OCI-LY7 (cell line): ENCODE data around the gene MEST. TPM values are rescaled to one million over a fixed set of nuclear protein-coding genes. Genes with fewer than 3 reads are reported as not detected.

Experiments used
- BruUV-seq: library from RNA; stranded (reverse); fragments of 400-500 nt; replicated peaks from 2 replicates; lab custom pipeline; 2021; lab: Mats Ljungman, UMichigan
- CTCF ChIA-PET: fragments of 300-600 bp; sonication (Branson Sonifier 250); formaldehyde crosslinking; loops from one replicate; lab custom pipeline; 2022; ENCODE audit warnings: antibody characterized with exemption; ENCODE audit not compliant: unreplicated experiment; lab: Charles Lee
- POLR2A ChIA-PET: fragments of 300-600 bp; sonication (Branson Sonifier 250); formaldehyde crosslinking; loops from one replicate; lab custom pipeline; 2022; ENCODE audit warnings: antibody characterized with exemption; lab: Charles Lee
- DNase-seq: peaks from one replicate; pipeline ENCODE4 v3.0.0-alpha.2; 2015; ENCODE audit warnings: low spot score
- H2AFZ ChIP-seq: fragments of 200-600 bp; sonication (generic), shearing (Covaris generic); 2 replicates; pipeline ENCODE4 v1.6.1; 2014; ENCODE audit warnings: mild to moderate bottlenecking, antibody characterized with exemption, low read length, moderate library complexity
- H3K27ac ChIP-seq: fragments of 200-600 bp; sonication (generic); 2 replicates; pipeline ENCODE4 v1.5.1; 2014; ENCODE audit warnings: mixed run types, low read depth, mild to moderate bottlenecking, moderate library complexity, low read length, inconsistent platforms; ENCODE audit not compliant: poor library complexity, severe bottlenecking
- H3K36me3 ChIP-seq: fragments of 200-600 bp; sonication (generic); 2 replicates; pipeline ENCODE4 v1.6.1; 2014; ENCODE audit warnings: mild to moderate bottlenecking, antibody characterized with exemption, low read length, moderate library complexity, mixed read lengths; ENCODE audit not compliant: insufficient read depth
- H3K4me1 ChIP-seq: fragments of 200-600 bp; sonication (generic); 2 replicates; pipeline ENCODE4 v1.5.1; 2014; ENCODE audit warnings: mild to moderate bottlenecking, low read length; ENCODE audit not compliant: insufficient read depth, poor library complexity, severe bottlenecking
- H3K4me2 ChIP-seq: fragments of 200-600 bp; sonication (generic); 2 replicates; pipeline ENCODE4 v1.6.1; 2014; ENCODE audit warnings: mild to moderate bottlenecking, low read length
- H3K4me3 ChIP-seq: fragments of 200-600 bp; sonication (generic); 2 replicates; pipeline ENCODE4 v1.5.1; 2014; ENCODE audit warnings: mild to moderate bottlenecking, low read depth, low read length; ENCODE audit not compliant: poor library complexity, severe bottlenecking
- H3K79me2 ChIP-seq: fragments of 200-600 bp; sonication (generic); 2 replicates; pipeline ENCODE4 v1.6.1; 2016; ENCODE audit warnings: low read depth, mild to moderate bottlenecking, low read length, moderate library complexity, mixed read lengths; ENCODE audit not compliant: insufficient read depth
- H3K9me2 ChIP-seq: fragments of 200-600 bp; sonication (generic); 2 replicates; pipeline ENCODE4 v1.6.1; 2016; ENCODE audit warnings: mild to moderate bottlenecking, low read length, mixed read lengths; ENCODE audit not compliant: insufficient read depth
- H3K9me3 ChIP-seq: fragments of 200-600 bp; sonication (generic); 2 replicates; pipeline ENCODE4 v1.6.1; 2014; ENCODE audit warnings: mild to moderate bottlenecking, mixed run types, low read length, mixed read lengths
- H4K20me1 ChIP-seq: fragments of 200-600 bp; sonication (generic); 2 replicates; pipeline ENCODE4 v1.6.1; 2014; ENCODE audit warnings: mild to moderate bottlenecking, antibody characterized with exemption, low read length, moderate library complexity, mixed read lengths; ENCODE audit not compliant: insufficient read depth
- CTCF ChIP-seq: fragments of 200-600 bp; sonication (generic); conservative IDR thresholded peaks from 2 replicates; pipeline ENCODE4 v1.5.1; 2014; ENCODE audit warnings: mild to moderate bottlenecking, antibody characterized with exemption, low read length, moderate library complexity, mixed read lengths
- EZH2phosphoT487 ChIP-seq: fragments of 200-600 bp; sonication (generic); IDR thresholded peaks from 2 replicates; pipeline ENCODE4 v1.6.1; 2018; ENCODE audit warnings: low read depth, borderline replicate concordance, mild to moderate bottlenecking, mixed run types, antibody characterized with exemption, low read length, moderate library complexity, mixed read lengths
- intact Hi-C: fragments of 100-400 bp; cut with micrococcal nuclease; formaldehyde crosslinking; loops from one replicate; pipeline ENCODE4 v1.10.0; 2022; ENCODE audit not compliant: unreplicated experiment
- total RNA-seq, 2 experiments: library from RNA; depleted of rRNA in 1 of 2; stranded (reverse); fragments of >200 nt in 1 of 2; shearing (Covaris generic) in 1 of 2; gene quantifications; 2 replicates each; pipeline ENCODE4 v1.2.3, GENCODE V29; 2014 to 2022

Gene MEST
- total RNA-seq, 2 experiments from 2014 or later = 1.5 to 5.2 TPM

GRCh38 chr7:130500463-130500862, 8.6 kb downstream of the MEST start:
- H3K9me2 ChIP-seq = no peaks in the 10 kb centered on the region
- no peak for TF ChIP-seq EZH2phosphoT487
- no peak for TF ChIP-seq CTCF
- POLR2A ChIA-PET = no interaction called here
- no peak overlapping the region for H3K4me3 ChIP-seq
- no peaks in the 10 kb centered on the region for H3K4me1 ChIP-seq
- no TSS peak for BruUV-seq
- no peaks in the 10 kb centered on the region for H3K79me2 ChIP-seq
- CTCF ChIA-PET = no interaction called here
- H3K4me2 ChIP-seq = no peak overlapping the region
- no peaks in the 10 kb centered on the region for H4K20me1 ChIP-seq
- H3K9me3 ChIP-seq = no peaks in the 10 kb centered on the region
- H3K27ac ChIP-seq = no peak overlapping the region
- DNase-seq = no peak
- H2AFZ ChIP-seq = no peak overlapping the region
- peaks cover 5% of the 10 kb centered on the region; the same call in 1 of the 2 replicates for H3K36me3 ChIP-seq
- intact Hi-C loops = no loop called here

- CTCF ChIA-PET = no interaction called here
- Histone ChIP-seq H3K36me3 (peaks cover 5% of the 10 kb centered on the region; the same call in 1 of the 2 replicates), H3K4me1 (no peaks in the 10 kb centered on the region), H3K9me3 (no peaks in the 10 kb centered on the region), H3K4me3 (no peak overlapping the region), H3K27ac (no peak overlapping the region), H3K79me2 (no peaks in the 10 kb centered on the region), H4K20me1 (no peaks in the 10 kb centered on the region), H3K9me2 (no peaks in the 10 kb centered on the region), H3K4me2 (no peak overlapping the region), H2AFZ (no peak overlapping the region)
- intact Hi-C loops = no loop called here
- no peak for TF ChIP-seq CTCF
- TF ChIP-seq EZH2phosphoT487 = no peak
- BruUV-seq = no TSS peak
- DNase-seq = no peak
- POLR2A ChIA-PET = interaction anchor here (0.6 kb wide), 1 partner anchor 72 kb away, joined by 6 read pairs; no protein-coding TSS in a partner anchor
Measured at GRCh38 chr7:130500910-130501309, 9.0 kb downstream of the MEST start.

- BruUV-seq = no TSS peak
- no peak overlapping the region for H3K4me3 ChIP-seq
Measured at GRCh38 chr7:130505753-130506152, 13.9 kb downstream of the MEST start.

More at GRCh38 chr7:130505753-130506152, 13.9 kb downstream of the MEST start:
- H3K27ac ChIP-seq = no peak overlapping the region
- no peak overlapping the region for H3K4me2 ChIP-seq
- intact Hi-C loops = no loop called here
- H3K4me1 ChIP-seq = no peaks in the 10 kb centered on the region
- H2AFZ ChIP-seq = no peak overlapping the region
- DNase-seq = no peak
- TF ChIP-seq CTCF (no peak), EZH2phosphoT487 (no peak)
- no peaks in the 10 kb centered on the region for H3K9me3 ChIP-seq
- H3K9me2 ChIP-seq = no peaks in the 10 kb centered on the region
- CTCF ChIA-PET = no interaction called here
- H3K36me3 ChIP-seq = peaks cover 13% of the 10 kb centered on the region
- POLR2A ChIA-PET = interaction anchor here (0.7 to 1.3 kb wide), 2 partner anchors 38 to 65 kb away, joined by 3 read pairs; partner anchors contain the start of gene CEP41
- no peaks in the 10 kb centered on the region for H4K20me1 ChIP-seq
- no peaks in the 10 kb centered on the region for H3K79me2 ChIP-seq
